ENCODE data around the gene POLR2L.

POLR2L gene

DNA sequence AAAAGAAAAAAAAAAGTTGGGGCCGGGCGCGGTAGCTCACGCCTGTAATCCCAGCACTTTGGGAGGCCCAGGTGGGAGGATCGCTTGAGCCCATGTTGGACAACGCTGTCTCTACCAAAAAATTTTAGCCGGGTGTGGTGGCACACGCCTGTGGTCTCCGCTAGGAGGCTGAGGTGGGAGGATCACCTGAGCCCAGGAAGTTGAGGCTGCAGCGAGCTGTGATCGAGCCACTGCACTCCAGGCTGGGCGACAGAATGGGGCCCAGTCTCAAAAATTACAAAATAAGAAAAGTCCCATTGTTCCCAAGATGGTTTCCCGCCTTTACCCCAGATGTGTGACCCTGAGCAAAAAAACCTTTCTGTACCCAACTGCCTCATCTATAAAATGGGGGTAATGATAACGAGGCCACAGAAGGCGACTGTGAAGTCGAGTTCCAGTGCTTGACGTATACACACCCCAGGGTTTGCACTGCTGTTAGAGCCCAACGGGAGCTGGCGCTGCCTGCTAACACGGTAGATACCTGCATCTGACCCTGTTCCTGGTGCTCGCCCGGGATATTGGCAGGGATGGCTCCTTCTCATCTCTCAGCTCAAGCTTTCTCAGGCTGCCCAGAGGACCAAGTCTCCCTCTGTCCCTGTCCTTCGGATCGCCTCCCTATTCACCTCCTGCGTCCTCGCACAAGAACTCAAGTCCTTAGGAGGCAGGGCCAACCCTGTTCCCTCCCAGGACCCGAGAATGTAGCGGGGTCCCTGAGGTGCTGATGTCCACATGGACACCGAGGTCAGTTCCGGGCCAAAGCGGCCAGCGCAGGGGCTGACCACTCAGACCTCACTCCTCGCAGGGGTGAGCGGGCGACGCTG lies 33.7 kb downstream of the POLR2L start:
- DNase-seq, result peak; percentile 44

DNA sequence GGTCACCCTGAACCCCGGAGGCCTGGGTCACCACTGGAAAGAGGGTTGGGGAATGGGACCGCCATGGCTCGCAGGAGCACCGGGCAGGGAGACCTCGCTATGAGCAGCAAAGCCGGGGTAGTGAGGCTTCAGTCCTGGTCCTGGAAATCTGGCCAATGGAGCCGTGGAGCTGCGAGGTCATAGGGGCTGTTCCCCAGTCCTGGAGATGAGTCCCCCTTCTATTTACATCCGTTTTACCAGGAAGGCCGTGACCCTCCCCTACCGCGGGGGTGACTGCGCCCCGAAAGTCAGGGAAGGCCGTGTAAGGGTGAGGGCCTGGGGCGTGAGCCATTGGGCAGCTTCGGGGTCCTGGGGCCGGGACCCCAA lies 37.7 kb downstream of the POLR2L start:
- DNase-seq, result no peak

DNA sequence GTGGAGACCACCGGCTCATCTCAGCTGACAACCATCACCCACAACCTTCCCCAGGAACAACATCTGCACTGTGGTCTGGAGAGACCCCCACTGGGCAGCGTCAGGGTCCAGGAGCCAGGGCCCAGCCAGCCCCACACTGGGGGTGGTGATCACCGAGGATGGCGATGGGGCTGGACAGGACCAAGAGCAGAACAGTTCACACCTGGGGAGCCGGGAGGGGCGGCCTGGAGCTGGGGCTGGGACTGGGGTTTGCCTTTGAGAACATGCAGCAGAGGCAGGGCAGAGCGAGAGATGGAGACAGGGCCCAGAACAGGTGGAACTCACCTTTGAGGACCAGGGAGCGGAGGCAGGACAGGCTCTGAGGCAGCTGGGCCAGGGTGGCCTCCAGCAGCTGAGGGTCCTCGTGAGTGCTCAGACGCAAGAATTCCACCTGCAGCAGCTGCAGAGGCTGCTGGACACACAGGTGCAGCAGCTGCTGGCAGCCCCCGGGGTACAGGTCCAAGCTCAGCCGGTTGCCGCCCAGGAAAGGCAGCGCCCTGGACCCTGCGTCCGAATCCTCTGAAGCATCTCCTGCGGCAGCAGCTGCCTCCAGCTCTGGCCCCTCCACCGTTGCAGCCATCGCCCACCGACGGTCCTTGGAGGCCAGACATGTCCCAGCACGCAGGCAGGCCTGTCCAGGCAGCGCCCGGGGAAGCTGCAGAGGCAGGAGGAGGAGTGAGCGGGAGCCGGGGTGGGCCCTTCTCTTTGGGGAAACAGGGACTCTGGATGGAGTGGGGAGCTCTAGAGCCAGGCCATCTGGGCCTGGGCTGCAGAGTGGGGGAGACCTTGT lies 38.3 kb downstream of the POLR2L start:
- DNase-seq, result no peak

DNA sequence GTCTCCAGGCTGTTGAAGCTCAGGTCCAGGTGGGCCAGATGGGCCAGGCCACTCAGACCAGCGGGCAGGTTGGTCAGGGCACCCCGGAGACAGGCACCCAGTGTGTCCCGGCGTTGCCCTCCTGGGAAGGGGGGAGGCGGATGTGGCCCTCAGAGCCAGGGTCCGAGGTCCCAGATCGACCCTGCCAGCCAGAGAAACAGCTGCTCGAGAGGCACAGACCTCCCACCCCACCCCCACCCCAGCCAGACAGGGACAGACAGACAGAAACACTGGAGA lies 38.9 kb downstream of the POLR2L start:
- DNase-seq, result no peak

GRCh38 chr11:802693-803466 lies 39.4 kb downstream of the POLR2L start:
- no peak for DNase-seq

DNA sequence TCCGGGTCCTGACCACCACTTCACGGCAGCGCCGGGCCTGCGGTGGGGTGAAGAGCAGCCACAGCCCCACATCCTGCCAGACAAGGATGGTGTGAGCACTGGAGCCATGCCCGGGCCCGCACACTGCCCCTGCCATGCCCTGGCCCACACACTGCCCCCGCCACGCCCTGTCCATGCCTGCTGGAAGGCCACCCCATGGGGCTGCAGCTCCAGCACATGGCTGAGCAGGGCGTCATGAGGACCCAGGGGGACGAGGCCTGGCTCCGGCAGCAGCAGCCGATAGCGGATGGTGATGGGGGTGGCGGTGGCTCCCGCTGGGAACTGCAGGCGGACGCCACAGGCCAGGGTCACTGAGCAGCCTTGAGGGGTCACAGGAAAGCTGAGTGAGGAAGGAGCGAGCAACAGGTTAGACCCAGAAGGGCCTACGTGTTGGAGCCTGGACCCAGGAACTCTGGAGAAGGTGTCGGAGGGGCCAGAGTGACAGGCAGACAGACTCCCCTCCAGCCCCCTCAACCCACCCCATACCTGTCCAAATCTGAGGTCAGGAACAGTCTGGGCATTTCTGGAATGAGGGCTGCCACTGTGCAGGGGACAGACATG lies 40.2 kb downstream of the POLR2L start:
- DNase-seq, result no peak

GRCh38 chr11:801097-801780 lies 41.1 kb downstream of the POLR2L start:
- no peak for DNase-seq

DNA sequence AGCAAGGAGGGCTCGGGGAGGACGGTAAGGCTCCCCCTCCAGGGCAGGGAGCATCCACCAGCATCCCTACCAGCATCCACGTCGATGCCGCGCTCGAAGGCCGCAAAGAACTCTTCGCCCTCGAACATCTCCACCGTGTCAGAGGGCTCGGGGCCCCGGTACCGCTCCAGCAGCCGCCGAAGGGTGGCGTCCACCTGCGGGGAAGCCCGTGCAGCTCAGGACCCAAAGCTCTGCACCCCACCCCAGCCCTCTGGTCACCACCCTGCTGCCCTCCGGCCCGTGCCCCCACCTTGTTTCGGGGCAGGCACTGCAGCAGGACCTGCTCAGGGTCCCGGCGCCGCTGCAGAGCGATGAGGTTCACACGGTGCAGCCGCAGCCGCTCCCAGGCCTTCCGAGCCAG lies 41.9 kb downstream of the POLR2L start:
- no peak for DNase-seq

- DNase-seq, result no peak
Measured at GRCh38 chr11:799641-800316, 42.5 kb downstream of the POLR2L start.

GRCh38 chr11:798093-798713 lies 44.1 kb downstream of the POLR2L start, which contains the start of gene SLC25A22:
TSS of gene SLC25A22 (minus strand) at chr11:798281. CDS start at chr11:795006, 3,275 bp downstream.
- peak; percentile 65 for DNase-seq

GRCh38 chr11:797296-798092 lies 44.8 kb downstream of the POLR2L start:
- peak; percentile 86 for DNase-seq

- DNase-seq, result no peak
Measured at GRCh38 chr11:796565-797295, 45.6 kb downstream of the POLR2L start.

DNA sequence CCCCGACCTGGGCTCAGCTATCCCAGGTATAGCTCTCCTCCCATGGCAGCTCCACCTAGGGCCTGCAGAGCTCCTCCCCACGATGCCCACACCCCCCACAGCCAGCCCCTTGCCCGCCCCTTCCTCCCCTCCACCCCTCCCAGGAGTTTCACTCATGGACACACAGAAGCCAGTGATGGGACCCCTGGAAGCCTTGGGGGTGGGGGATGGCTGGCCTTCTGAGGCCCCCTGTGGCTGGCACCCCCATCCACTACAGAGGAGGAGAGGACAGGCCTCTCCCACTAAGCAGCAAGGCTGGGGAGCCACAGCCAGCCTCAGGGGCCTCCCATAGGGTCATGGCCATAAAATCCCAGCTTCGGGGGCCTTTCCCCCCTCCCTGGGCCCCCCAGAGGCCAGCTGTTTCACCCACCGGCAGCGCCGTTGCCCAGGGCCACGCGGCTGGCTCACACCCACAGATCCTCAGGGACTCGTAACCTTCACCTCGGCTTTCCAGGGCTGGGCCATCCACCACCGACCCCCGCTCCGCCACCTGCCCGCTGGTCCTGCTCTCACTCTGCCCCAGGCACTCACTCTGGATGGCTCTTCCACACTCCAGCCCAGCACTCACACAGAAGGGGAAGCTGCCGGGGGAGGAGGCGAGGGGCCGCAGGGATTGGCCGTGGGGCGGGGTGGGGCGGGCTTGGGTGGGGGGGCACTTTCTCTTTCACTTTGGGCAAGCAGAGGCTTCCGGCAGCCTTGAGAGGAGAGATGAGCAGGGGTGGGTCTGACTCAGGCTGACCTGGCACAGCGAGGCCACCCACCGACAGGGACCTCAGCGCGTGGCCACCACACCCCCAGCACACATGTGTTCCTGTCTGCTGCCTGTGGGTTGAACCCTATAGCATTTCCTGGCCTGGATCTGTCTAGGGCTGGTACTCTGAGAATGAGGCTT lies 46.4 kb downstream of the POLR2L start:
- peak; percentile 82 for DNase-seq

GRCh38 chr11:794766-795633 lies 47.3 kb downstream of the POLR2L start:
- DNase-seq, result no peak

DNA sequence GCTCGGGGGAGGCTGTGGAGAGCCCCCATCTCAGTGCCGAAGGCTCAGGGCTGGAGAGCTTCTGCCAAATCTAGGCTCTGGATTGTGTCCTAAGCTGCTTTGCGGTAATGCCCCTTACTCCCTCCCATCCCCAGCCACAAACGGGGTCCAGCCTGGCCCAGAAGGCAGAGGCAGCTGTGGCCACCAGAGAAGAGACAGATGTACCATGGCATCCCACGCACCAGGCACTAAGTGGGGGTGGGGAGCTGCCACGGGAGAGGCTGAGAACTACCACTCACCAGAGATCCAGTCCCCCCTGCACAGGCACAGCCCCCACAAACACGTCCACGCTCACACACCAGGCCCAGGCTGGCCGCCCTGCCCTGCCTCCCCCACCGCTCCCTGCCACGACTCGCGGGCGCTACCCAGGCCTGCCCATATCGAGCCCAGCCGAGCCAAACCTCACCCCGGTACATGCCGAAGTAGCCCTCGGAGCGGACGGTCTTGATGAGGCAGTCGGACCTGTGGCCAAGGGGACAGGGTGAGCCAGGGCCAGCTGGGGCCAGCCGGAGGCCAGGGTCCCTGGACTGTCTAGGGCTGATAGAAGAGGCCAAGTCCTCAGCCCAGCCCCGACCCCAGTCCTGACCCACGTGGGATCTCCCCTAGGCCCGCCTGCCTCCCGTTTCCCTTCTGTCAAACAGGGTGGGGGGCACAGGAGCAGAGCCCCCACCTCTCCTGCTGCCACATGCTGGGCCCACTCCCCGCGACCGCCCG lies 48.1 kb downstream of the POLR2L start:
- no peak for DNase-seq

- no peak for DNase-seq
Measured at GRCh38 chr11:793556-793955, 48.8 kb downstream of the POLR2L start.

- no peak for DNase-seq
Measured at GRCh38 chr11:792873-793272, 49.5 kb downstream of the POLR2L start.
